GM21423 (cell line): ENCODE results near the gene RNF180.
A peak's percentile ranks its signal among the peaks of the same experiment; 100 is the strongest.
"Not testable (repeated sequence)": the region's sequence is repeated elsewhere in the genome, so short reads cannot be mapped to it uniquely, and the experiment has no call there.

Source experiments
- ATAC-seq: cut with Tn5 transposase; IDR thresholded peaks from one replicate; pipeline ENCODE4 v1.9.1; 2021; ENCODE audit warnings: mild to moderate bottlenecking, moderate library complexity; ENCODE audit not compliant: unreplicated experiment

The RNF180 gene

DNA sequence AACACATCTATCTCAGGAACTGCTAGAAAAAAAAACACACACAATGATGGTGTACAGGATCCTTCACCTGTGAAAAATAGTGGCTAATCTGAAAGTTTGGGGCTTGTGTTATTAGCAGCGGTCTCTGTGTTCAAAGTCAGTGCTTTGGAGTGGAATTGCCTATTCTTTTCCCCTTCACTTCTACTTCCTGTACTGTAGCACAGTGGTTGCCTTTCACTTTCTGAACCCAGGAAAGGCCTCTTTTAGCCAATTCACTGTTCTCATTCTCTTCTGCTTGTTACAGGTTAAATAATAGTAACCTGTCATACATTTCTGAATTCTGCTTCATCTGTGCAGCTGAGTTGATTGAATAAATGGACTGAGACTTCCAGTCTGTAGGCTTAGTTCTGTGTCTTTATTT, 178.9 kb downstream of the RNF180 start:
- ATAC-seq = no peak

DNA sequence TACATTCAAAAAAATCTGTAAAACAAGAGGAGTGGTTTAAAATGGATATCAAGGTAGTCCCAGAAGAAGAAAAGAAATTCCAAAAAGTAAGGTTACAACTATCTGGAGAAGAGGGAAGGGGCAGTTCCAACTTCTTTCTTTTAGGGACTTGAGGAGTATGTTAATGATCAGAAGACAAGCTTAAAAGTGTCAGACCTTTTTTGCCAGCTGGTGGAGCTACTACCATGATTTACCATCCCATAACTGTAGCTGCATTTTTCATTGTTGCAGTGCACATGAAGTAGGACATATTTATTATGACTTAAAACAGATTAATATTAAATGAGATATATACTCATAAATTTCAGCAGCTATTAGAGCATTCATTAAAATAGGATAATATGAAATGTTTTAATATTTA, 181.7 kb downstream of the RNF180 start:
- ATAC-seq = no peak

DNA sequence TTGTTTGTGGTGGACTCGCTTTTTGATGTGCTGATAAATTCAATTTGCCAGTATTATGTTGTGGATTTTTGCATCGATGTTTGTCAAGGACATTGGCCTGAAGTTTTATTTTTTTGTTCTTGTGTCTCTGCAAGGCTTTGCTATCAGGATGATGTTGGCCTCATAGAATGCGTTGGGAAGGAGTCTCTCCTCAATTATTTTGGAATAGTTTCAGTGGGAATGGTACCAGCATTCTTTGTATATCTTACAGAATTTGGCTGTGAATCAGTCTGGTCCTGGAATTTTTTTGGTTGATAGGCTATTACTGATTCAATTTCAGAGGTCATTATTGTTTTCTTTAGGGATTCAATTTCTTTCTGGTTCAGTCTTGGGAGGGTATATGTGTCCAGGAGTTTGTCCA, 198.8 kb downstream of the RNF180 start:
- ATAC-seq = no peak

GRCh38 chr5:64384765-64385164, 219.1 kb downstream of the RNF180 start:
- ATAC-seq = peak; percentile 88

DNA sequence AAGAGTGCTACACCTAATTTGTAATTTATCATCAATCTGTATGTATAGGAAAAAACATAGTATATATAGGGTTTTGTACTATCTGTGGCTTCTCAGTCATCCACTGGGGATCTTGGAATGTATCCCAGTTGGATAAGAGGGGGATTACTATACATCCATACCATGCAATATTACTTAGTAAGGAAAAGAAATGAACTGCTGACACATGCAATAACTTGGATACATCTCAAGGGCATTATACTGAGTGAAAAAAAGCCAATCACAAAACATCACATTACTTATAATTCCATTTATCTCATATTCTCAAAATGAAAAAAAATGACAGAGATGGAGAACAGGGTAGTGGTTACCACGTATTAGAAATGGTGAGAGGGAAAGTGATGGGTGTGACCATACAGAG, 231.9 kb downstream of the RNF180 start:
- ATAC-seq = no peak

- ATAC-seq = not testable (repeated sequence)
Measured at GRCh38 chr5:64398735-64399134, 233.1 kb downstream of the RNF180 start.

DNA sequence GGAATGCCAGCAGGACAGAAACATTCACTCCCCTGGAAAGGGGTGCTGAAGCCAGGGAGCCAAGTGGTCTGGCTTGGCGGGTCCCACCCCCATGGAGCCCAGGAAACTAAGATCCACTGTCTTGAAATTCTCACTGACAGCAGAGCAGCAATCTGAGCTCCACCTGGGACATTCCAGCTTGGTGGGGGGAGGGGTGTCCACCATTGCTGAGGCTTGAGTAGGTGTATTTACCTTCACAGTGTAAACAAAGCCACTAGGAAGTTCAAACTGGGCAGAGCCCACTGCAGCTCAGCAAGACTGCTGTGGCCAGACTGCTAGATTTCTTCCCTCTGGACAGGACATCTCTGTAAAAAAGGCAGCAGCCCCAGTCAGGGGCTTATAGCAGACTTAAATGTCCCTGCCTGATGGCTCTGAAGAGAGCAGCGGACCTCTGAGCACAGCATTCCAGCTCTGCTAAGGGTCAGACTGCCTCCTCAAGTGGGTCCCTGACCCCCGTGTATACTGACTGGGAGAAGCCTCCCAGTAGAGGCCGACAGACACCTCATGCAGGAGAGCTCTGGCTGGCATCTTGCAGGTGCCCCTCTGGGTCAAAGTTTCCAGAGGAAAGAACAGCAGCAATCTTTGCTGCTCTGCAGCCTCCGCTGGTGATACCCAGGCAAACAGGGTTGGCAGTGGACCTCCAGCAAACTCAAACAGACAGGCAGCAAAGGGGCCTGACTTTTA, 241.6 kb downstream of the RNF180 start:
- not testable (repeated sequence) for ATAC-seq

GRCh38 chr5:64417390-64417789, 251.7 kb downstream of the RNF180 start:
- ATAC-seq = no peak

GRCh38 chr5:64418013-64418412, 252.4 kb downstream of the RNF180 start:
- ATAC-seq = no peak
